Liver (tissue), 3 donors: ENCODE data around the gene CIPC.

Source experiments
- EGR1 ChIP-seq, 2 donors: IDR thresholded peaks; 2 replicates each; pipeline ENCODE4 v1.6.1; 2016 to 2018; ENCODE audit warnings: antibody characterized with exemption in 2 of 2, low read depth in 2 of 2
- FOXA1 ChIP-seq: IDR thresholded peaks from 2 replicates; pipeline ENCODE4 v1.6.1; 2016; ENCODE audit warnings: antibody characterized with exemption
- SP1 ChIP-seq: IDR thresholded peaks from 2 replicates; pipeline ENCODE4 v1.6.1; 2018; ENCODE audit warnings: antibody characterized with exemption, mild to moderate bottlenecking
- YY1 ChIP-seq: IDR thresholded peaks from 2 replicates; pipeline ENCODE4 v1.6.1; 2016; ENCODE audit warnings: antibody characterized with exemption, mild to moderate bottlenecking
- TF ChIP-seq, protein P1 (sequence below): fragments of 150-350 bp; IDR thresholded peaks from 2 replicates; pipeline ENCODE4 v1.5.1; 2017; ENCODE audit warnings: improper control_type of control experiment, low read depth, low read length; ENCODE audit not compliant: missing input control
- TF ChIP-seq, protein P2 (sequence below): IDR thresholded peaks from 2 replicates; pipeline ENCODE4 v1.6.1; 2016; ENCODE audit warnings: antibody characterized with exemption
- donor health status: healthy.
- donor health status: healthy.

DNA sequence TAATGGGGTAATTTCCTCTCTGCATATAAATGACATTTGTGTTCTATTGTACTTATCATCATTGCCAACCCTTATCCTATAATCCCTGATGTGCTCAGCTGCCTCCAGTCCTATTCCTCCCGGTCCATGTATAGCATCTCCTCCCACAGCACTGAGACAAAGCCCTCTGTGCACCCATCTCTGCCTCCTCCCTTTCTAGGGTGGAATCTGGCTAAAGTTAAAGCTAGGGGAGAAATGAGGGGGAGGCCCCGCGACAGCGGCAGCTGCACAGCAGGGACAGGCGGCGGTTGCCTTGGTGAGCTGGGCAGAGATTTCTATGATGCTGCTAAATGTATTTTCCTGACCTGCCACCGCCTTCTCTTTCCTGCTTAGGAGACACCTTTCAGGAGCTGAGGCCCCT, 56.4 kb downstream of the CIPC start:
- TF ChIP-seq, protein P1, sequence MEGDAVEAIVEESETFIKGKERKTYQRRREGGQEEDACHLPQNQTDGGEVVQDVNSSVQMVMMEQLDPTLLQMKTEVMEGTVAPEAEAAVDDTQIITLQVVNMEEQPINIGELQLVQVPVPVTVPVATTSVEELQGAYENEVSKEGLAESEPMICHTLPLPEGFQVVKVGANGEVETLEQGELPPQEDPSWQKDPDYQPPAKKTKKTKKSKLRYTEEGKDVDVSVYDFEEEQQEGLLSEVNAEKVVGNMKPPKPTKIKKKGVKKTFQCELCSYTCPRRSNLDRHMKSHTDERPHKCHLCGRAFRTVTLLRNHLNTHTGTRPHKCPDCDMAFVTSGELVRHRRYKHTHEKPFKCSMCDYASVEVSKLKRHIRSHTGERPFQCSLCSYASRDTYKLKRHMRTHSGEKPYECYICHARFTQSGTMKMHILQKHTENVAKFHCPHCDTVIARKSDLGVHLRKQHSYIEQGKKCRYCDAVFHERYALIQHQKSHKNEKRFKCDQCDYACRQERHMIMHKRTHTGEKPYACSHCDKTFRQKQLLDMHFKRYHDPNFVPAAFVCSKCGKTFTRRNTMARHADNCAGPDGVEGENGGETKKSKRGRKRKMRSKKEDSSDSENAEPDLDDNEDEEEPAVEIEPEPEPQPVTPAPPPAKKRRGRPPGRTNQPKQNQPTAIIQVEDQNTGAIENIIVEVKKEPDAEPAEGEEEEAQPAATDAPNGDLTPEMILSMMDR, result no peak
- TF ChIP-seq, protein P2, sequence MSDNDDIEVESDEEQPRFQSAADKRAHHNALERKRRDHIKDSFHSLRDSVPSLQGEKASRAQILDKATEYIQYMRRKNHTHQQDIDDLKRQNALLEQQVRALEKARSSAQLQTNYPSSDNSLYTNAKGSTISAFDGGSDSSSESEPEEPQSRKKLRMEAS, result no peak
- no peak for TF ChIP-seq FOXA1
- TF ChIP-seq EGR1 (IDR thresholded peaks at IDR 0.05; ENCODE audit: low read depth in 2 of 2), result no peak
- no peak for TF ChIP-seq YY1
- TF ChIP-seq SP1, result no peak
